ENCODE measurements around the gene MLLT3.

The MLLT3 gene

DNA sequence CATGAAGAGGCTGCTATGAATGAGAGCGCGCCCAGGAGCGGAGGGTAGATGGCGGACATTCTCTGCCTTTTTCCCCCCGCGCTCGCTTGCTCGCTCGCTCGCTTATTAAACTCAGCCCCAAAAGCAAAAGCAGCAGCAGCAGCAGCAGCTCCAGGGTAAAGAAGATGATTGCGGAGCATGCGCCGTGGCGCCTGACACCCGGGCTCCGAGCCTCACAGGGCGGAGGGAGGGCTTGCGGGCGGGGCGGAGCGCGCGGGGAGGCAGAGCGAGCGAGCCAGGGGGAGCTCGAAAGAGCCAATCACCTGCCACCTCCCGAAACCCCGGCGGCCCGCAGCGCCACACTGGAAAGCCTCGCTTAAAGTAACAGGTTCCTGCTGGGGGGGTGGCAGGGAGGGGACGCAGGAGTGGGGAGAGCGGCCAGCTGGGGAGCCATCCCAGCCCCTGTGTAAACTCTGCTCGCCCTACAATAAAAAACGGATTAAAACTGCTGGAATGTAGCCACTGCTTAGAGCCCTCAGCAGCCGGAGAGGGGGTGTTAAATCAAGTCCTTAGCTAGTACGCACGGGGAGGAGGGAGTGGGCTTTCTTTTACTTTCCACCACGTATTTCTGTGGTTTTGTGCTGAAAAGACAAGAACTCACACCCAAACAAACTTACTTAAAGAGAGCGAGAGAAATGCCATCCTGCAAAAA is at the start of gene MLLT3:
Gene MLLT3, minus strand, starts transcription at position 170 of the 691 bp plus-strand sequence.
- peak; percentile 88 to 96 (median 95) for DNase-seq (ENCODE audit: low read depth in 3 of 3)

GRCh38 chr9:20671635-20672034 is 49.3 kb upstream of the MLLT3 start:
- DNase-seq (ENCODE audit: low read depth in 3 of 3), result no peak

DNA sequence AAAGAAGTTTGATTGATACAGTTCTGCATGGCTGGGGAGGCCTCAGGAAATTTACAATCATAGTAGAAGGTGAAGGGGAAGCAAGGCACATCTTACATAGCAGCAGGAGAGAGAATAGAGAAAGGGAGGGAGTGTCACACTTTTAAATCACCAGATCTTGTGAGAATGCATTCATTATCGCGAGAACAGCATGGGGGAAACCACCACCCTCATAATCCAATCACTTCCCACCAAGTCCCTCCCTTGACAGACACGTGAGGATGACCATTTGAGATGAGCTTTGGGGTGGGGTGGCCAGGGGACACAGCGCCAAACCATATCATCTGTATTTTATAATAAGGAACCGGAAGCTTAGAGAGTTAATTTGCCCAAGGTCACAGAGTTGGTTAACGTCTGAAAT is 48.1 kb upstream of the MLLT3 start:
- DNase-seq (ENCODE audit: low read depth in 3 of 3), result no peak

DNA sequence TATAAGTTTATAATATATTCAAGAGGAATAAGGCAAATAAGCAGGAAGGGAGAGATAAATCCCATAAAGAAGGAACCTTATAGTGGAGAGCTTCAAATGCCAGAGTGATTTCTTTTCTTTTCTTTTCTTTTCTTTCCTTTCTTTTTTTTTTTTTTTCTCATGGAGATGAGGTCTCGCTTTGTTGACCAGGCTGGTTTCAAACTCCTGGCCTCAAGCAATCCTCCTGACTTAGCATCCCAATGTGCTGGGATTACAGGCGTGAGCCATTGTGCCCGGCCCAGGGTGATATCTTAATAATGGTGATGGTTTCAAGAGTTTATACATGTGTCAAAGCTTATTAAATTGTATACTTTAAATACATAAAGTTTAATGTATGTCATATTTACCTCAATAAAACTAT is 42.2 kb upstream of the MLLT3 start:
- DNase-seq (ENCODE audit: low read depth in 3 of 3), result no peak

DNA sequence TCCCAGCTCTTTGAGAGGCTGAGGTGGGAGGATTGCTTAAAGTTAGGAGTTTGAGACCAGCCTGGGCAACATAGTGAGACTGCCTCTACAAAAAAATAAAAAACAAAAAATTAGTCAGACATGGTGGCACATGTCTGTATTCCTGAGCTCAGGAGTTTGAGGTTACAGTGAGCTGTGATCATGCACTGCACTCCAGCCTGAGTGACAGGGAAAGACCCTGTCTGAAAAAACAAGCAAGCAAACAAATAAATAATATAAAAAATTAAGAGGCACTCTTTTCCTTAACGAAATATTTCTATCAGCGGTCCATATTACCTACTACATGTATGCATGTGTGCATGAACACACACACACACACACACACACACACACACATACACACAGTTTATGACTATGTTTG is 40.8 kb upstream of the MLLT3 start:
- no peak for DNase-seq (ENCODE audit: low read depth in 3 of 3)

GRCh38 chr9:20662156-20662555 is 39.9 kb upstream of the MLLT3 start:
- DNase-seq (ENCODE audit: low read depth in 3 of 3), result no peak

DNA sequence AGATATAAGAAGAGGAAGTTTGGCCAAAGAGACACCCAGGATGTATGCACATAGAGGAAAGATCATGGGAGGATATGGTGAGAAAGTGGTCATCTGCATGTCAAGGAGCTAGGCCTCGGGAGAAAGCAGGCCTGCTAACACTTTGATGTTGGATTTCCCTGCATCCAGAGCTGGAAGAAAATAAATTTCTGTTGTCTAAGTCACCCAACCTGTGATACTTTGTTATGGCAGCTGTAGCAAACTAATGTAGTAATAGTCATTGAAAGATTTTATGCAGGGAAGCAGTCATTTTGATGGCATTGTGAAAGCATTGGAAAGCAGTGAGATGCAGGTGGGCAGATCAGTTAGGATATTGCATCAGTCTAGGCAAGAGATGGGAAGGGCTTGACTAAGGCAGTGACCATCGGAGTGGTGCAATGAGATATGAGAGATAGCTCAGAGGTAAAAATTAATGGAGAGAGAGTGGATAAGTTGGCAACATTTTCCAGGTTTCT is 37.2 kb upstream of the MLLT3 start:
- DNase-seq (ENCODE audit: low read depth in 3 of 3), result no peak

DNA sequence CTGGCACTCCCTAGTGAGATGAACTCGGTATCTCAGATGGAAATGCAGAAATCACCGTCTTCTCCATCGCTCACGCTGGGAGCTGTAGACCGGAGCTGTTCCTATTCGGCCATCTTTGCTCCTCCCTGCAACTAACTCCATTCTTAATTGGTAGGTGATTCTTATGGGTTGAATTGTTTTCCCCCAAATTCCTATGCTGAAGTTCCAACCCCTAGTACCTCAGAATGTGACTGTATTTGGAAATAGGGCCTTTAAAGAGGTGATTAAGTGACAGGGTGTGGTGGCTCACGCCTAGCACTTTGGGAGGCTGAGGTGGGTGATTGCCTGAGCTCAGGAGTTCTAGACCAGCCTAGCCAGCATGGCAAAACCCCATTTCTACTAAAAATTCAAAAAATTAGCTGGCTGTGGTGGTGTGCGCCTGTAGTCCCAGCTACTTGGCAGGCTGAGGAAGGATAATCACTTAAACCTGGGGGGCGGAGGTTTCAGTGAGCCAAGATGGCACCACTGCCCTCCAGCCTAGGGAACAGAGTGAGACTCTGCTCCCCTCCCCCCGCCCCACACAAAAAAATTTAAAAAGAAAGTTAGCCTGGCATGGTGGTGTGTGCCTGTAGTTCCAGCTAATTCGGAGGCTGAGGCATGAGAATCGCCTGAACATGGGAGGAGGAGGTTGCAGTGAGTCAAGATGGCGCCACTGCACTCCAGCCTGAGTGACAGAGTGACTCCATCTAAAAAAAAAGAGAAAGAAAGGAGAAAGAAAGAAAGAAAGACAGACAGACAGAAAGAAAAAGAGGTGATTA is 36.6 kb upstream of the MLLT3 start:
- DNase-seq (ENCODE audit: low read depth in 3 of 3), result no peak

GRCh38 chr9:20658246-20658667 is 36.0 kb upstream of the MLLT3 start:
- peak in 2 of 3 experiments; percentile 11 to 13 for DNase-seq (ENCODE audit: low read depth in 3 of 3)

- no peak for DNase-seq (ENCODE audit: low read depth in 3 of 3)
Observed at GRCh38 chr9:20651939-20652338, 29.6 kb upstream of the MLLT3 start.

- DNase-seq (ENCODE audit: low read depth in 3 of 3), result no peak
Observed at GRCh38 chr9:20650750-20651299, 28.5 kb upstream of the MLLT3 start.

DNA sequence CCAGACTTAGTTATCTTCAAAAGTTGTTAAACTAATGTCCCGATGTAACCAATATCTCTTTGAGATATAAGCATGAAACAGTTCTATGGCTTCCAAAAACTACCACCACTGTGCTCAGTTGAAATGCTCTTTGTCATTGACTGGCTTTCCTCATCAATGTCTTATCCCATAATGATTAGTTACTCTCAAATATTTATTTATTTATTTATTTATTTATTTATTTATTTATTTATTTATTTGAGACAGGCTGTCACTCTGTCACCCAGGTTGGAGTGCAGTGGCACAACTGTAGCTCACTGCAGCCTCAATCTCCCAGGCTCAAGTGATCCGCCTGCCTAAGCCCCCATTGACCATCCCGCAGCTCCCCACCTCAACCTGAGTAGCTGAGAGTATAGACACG is 28.0 kb upstream of the MLLT3 start:
- DNase-seq (ENCODE audit: low read depth in 3 of 3), result no peak

DNA sequence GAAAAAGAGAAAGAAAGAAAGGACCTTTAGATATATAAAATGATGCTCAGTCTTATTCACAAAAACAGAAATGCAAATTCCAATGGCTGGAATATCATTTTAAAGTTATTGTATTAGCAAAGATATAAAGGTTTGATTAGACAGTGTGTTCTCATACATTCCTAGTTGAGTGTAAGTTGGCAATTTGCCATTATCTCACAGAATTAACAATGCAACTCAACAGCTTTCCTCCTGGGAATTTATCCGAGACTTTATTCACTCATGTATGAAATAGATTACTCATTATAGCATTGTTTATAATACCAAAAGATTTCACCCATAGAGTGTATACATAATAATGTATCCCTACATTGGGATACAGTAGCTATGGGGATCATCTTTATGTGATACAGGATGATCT is 27.1 kb upstream of the MLLT3 start:
- no peak for DNase-seq (ENCODE audit: low read depth in 3 of 3)

GRCh38 chr9:20646656-20647055 is 24.4 kb upstream of the MLLT3 start:
- no peak for DNase-seq (ENCODE audit: low read depth in 3 of 3)

GRCh38 chr9:20643660-20644059 is 21.4 kb upstream of the MLLT3 start:
- DNase-seq (ENCODE audit: low read depth in 3 of 3), result no peak

DNA sequence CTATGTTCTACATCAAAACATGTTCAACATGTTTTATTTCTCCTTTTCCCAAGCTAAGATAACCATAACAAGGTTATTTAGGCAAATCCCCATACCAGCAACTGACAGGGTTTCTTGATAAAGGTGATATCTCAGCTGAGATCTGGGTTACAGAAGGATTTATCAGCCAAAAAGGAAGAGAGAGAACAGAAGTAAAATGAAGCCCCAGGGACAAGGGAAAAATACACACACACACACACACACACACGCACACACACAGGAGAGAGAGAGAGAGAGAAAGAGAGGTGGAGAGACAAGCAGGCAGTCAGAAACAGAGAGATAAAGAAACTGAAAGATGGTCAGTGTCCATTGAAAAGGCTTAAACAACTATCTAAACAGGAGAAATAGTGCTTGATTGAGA is 19.7 kb upstream of the MLLT3 start:
- DNase-seq (ENCODE audit: low read depth in 3 of 3), result no peak

DNA sequence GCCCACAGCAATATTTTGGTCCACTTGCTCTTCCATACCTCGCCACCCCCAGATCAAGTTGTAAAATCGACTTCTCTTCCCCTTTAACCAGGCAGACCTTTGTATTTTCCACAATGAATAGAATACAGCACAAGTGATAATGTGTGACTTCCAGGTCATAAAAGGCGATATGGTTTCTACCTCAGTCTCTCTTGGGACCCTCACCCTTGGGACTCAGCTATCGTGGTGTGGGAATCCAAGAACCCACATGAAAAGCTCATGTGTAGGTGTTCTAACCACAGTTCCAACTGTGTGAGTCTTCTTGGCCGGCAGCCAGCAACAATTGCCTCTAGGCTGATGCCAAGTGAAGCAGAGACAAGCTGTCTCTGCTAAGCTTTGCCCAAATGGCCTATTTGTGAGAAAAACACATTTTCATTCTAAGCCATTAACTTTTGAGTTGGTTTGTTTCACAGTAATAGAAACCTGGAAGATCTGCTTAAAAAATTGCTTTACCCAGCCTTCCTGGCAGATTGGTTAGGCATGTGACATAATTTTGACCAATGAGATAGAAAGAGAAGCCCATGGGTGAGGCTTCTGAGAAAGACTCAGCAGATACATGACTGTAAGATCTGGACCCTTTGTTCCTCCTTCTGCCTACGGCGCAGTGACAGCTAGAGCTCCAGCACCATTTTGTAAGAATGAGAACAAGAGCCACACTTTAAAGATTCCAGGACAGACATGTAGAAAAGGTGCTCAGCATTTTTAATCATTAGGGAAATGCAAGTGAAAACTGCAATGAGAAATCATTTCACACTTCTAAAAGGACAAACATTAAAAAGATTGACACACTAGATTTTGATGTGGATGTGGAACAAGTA is 18.3 kb upstream of the MLLT3 start:
- DNase-seq (ENCODE audit: low read depth in 3 of 3), result peak; percentile 48 to 71 (median 60)

GRCh38 chr9:20636888-20637440 is 14.7 kb upstream of the MLLT3 start:
- no peak for DNase-seq (ENCODE audit: low read depth in 3 of 3)

DNA sequence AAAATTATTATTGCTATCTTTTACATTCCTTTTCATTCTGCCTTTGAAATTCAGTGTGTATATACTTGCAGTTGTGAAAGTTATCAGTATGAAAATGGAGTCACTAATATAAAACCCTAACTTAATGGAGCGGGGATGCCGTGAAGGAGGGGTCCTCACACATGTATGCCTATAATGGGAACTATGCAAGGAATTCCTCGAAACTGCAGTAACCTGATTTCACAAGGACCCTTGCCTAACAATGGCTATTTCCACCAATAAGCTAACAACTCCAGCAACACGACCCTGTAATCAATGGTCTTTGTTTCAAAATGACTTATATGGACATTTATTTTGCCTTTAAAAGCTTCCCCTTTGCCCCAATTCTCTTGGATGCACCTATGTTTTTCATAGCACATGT is 12.6 kb upstream of the MLLT3 start:
- DNase-seq (ENCODE audit: low read depth in 3 of 3), result no peak

- no peak for DNase-seq (ENCODE audit: low read depth in 3 of 3)
Observed at GRCh38 chr9:20632705-20633104, 10.4 kb upstream of the MLLT3 start.

GRCh38 chr9:20630241-20630943 is 8.1 kb upstream of the MLLT3 start:
- DNase-seq (ENCODE audit: low read depth in 3 of 3), result no peak

Data from stimulated activated CD4-positive, alpha-beta T cell treated with anti-CD3 and anti-CD28 coated beads, TNF-alpha, amount 100 ng/mL, for 4 hours (primary cell).